HEK293T (cell line): ENCODE measurements around the gene SETD1A.

Source experiments
- CTCF ChIA-PET: fragments of 350-600 bp; formaldehyde crosslinking; extraction: SDS; loops from one replicate; lab custom pipeline; 2021; ENCODE audit warnings: antibody characterized with exemption, inconsistent platforms; lab: Yijun Ruan, JAX
- POLR2A ChIA-PET: fragments of 350-600 bp; formaldehyde crosslinking; extraction: SDS; loops from one replicate; lab custom pipeline; 2020; ENCODE audit warnings: antibody characterized with exemption, inconsistent platforms; lab: Yijun Ruan, JAX
- DNase-seq: peaks from one replicate; pipeline ENCODE4 v3.0.0; 2012; ENCODE audit warnings: mixed read lengths; ENCODE audit errors: extremely low spot score
- ARNT ChIP-seq: fragments of 450-650 bp; IDR thresholded peaks from 2 replicates; pipeline ENCODE4 v1.6.1; 2017; ENCODE audit warnings: mild to moderate bottlenecking
- BHLHE40 ChIP-seq: fragments of 450-650 bp; IDR thresholded peaks from 2 replicates; pipeline ENCODE4 v1.6.1; 2016; ENCODE audit warnings: mild to moderate bottlenecking, moderate library complexity, borderline replicate concordance
- CTBP1 ChIP-seq: fragments of 450-650 bp; IDR thresholded peaks from 2 replicates; pipeline ENCODE4 v1.6.1; 2016; ENCODE audit warnings: borderline replicate concordance
- ELF4 ChIP-seq: fragments of 450-650 bp; IDR thresholded peaks from 2 replicates; pipeline ENCODE4 v1.6.1; 2017; ENCODE audit warnings: antibody characterized with exemption
- FOXA1 ChIP-seq: fragments of 450-650 bp; IDR thresholded peaks from 2 replicates; pipeline ENCODE4 v1.6.1; 2016; ENCODE audit warnings: mild to moderate bottlenecking
- FOXK2 ChIP-seq: fragments of 450-650 bp; IDR thresholded peaks from 2 replicates; pipeline ENCODE4 v1.6.1; 2016; ENCODE audit warnings: mild to moderate bottlenecking
- FOXM1 ChIP-seq: fragments of 450-650 bp; IDR thresholded peaks from 2 replicates; pipeline ENCODE4 v1.6.1; 2017; ENCODE audit warnings: mild to moderate bottlenecking, borderline replicate concordance
- HDGF ChIP-seq: fragments of 450-650 bp; IDR thresholded peaks from 2 replicates; pipeline ENCODE4 v1.6.1; 2017; ENCODE audit warnings: antibody characterized with exemption, borderline replicate concordance
- L3MBTL2 ChIP-seq: fragments of 450-650 bp; conservative IDR thresholded peaks from 2 replicates; pipeline ENCODE4 v1.6.1; 2016; ENCODE audit warnings: mild to moderate bottlenecking
- LEF1 ChIP-seq: fragments of 450-650 bp; IDR thresholded peaks from 2 replicates; pipeline ENCODE4 v1.6.1; 2017; ENCODE audit warnings: mild to moderate bottlenecking, borderline replicate concordance
- NFRKB ChIP-seq: fragments of 450-650 bp; IDR thresholded peaks from 2 replicates; pipeline ENCODE4 v1.6.1; 2016; ENCODE audit warnings: mild to moderate bottlenecking, moderate library complexity
- PKNOX1 ChIP-seq: fragments of 450-650 bp; IDR thresholded peaks from 2 replicates; pipeline ENCODE4 v1.6.1; 2016
- SP1 ChIP-seq: fragments of 450-650 bp; IDR thresholded peaks from 2 replicates; pipeline ENCODE4 v1.6.1; 2017
- SUZ12 ChIP-seq: fragments of 450-650 bp; IDR thresholded peaks from 2 replicates; pipeline ENCODE4 v1.6.1; 2016; ENCODE audit warnings: mild to moderate bottlenecking
- TARDBP ChIP-seq: fragments of 450-650 bp; IDR thresholded peaks from 2 replicates; pipeline ENCODE4 v1.6.1; 2016
- ZNF384 ChIP-seq: fragments of 450-650 bp; IDR thresholded peaks from 2 replicates; pipeline ENCODE4 v1.6.1; 2016

The SETD1A gene

GRCh38 chr16:30980434-30980833 lies 22.9 kb downstream of the SETD1A start:
- ChIA-PET POLR2A (no interaction called here), CTCF (no interaction called here)
- TF ChIP-seq TARDBP (no peak), ZNF384 (no peak), SUZ12 (no peak), FOXA1 (no peak), L3MBTL2 (no peak), SP1 (no peak), FOXK2 (no peak), PKNOX1 (no peak), ARNT (no peak), ELF4 (no peak), FOXM1 (no peak), NFRKB (no peak), LEF1 (no peak), HDGF (no peak), BHLHE40 (no peak), CTBP1 (no peak)
- no peak for DNase-seq

- TF ChIP-seq ZNF384 (no peak), PKNOX1 (no peak), FOXA1 (no peak)
- ChIA-PET CTCF (no interaction called here), POLR2A (no interaction called here)
- DNase-seq = no peak
Measured at GRCh38 chr16:30980959-30981358, 23.4 kb downstream of the SETD1A start.

- ChIA-PET POLR2A (interaction anchor here (0.8 to 2.3 kb wide), 7 partner anchors 17 to 1167 kb away, joined by 3 to 7 read pairs (median 3); partner anchors contain the start of genes PAGR1, ZNF646, ZNF668 and ZNF843), CTCF (interaction anchor here (0.6 to 2.2 kb wide), 6 partner anchors 24 to 1166 kb away, joined by 3 to 15 read pairs (median 4); partner anchors contain the start of gene PAGR1)
- TF ChIP-seq SP1 = no peak
- no peak for TF ChIP-seq TARDBP
- no peak for TF ChIP-seq ARNT
- TF ChIP-seq L3MBTL2 = no peak
- TF ChIP-seq SUZ12 = no peak
- TF ChIP-seq FOXK2 = no peak
- no peak for TF ChIP-seq FOXA1
- TF ChIP-seq FOXM1 = no peak
- TF ChIP-seq LEF1 = no peak
- TF ChIP-seq ZNF384 = no peak
- no peak for TF ChIP-seq BHLHE40
- no peak for TF ChIP-seq CTBP1
- TF ChIP-seq HDGF = no peak
- no peak for TF ChIP-seq PKNOX1
- TF ChIP-seq ELF4 = no peak
- no peak for TF ChIP-seq NFRKB
- no peak for DNase-seq
Measured at GRCh38 chr16:30982548-30983288, 25.2 kb downstream of the SETD1A start.

- POLR2A ChIA-PET = interaction anchor here (0.8 to 2.3 kb wide), 9 partner anchors 17 to 1168 kb away, joined by 3 to 7 read pairs (median 3); partner anchors contain the start of genes PAGR1, STX4, ZNF646 and ZNF668
- CTCF ChIA-PET = interaction anchor here (0.6 to 2.2 kb wide), 10 partner anchors 16 to 1167 kb away, joined by 3 to 20 read pairs (median 6); partner anchors contain the start of genes FUS, ORAI3, PAGR1 and ZNF843
- DNase-seq = no peak
- no peak for TF ChIP-seq ELF4
- no peak for TF ChIP-seq ZNF384
- TF ChIP-seq L3MBTL2 = no peak
- TF ChIP-seq LEF1 = no peak
- TF ChIP-seq FOXK2 = no peak
- TF ChIP-seq TARDBP = no peak
- no peak for TF ChIP-seq FOXM1
- no peak for TF ChIP-seq HDGF
- no peak for TF ChIP-seq SUZ12
- no peak for TF ChIP-seq NFRKB
- no peak for TF ChIP-seq BHLHE40
- no peak for TF ChIP-seq ARNT
Measured at GRCh38 chr16:30983289-30983889, 25.8 kb downstream of the SETD1A start.

GRCh38 chr16:30983898-30984610 lies 26.5 kb downstream of the SETD1A start:
- ChIA-PET POLR2A (interaction anchor here (0.7 to 2.3 kb wide), 13 partner anchors 11 to 1177 kb away, joined by 3 to 11 read pairs (median 4); partner anchors contain the start of genes MAZ, PAGR1, STX4 and ZNF646), CTCF (interaction anchor here (0.5 to 2.2 kb wide), 27 partner anchors 9 to 1177 kb away, joined by 3 to 20 read pairs (median 4); partner anchors contain the start of genes FUS, KAT8, ORAI3 and PAGR1)
- no peak for TF ChIP-seq L3MBTL2
- TF ChIP-seq HDGF = no peak
- no peak for TF ChIP-seq SP1
- TF ChIP-seq BHLHE40 = no peak
- no peak for TF ChIP-seq FOXA1
- no peak for TF ChIP-seq SUZ12
- no peak for DNase-seq
